H1 (cell line): Measurements from ENCODE around the gene WDR27. TPM values are rescaled to one million over a fixed set of nuclear protein-coding genes. Genes with fewer than 3 reads are reported as not detected.

Source experiments
- BCL11A ChIP-seq, 2 experiments: IDR thresholded peaks; one replicate each; pipeline ENCODE4 v1.6.1; 2011; ENCODE audit warnings: low read depth in 2 of 2, low read length in 2 of 2, mild to moderate bottlenecking in 2 of 2
- CBX8 ChIP-seq: fragments of 300-800, 300-1000 bp; sonication (generic); IDR thresholded peaks from 2 replicates; pipeline ENCODE4 v1.7.1; 2016; ENCODE audit warnings: low read depth, low read length, borderline replicate concordance
- HDAC2 ChIP-seq, 2 experiments: fragments of 300-600 bp in 1 of 2; sonication (generic) in 1 of 2; IDR thresholded peaks; 2 replicates each; pipeline ENCODE4 v1.6.1; 2011 to 2012; ENCODE audit warnings: low read depth in 2 of 2, low read length in 2 of 2, mild to moderate bottlenecking in 2 of 2, moderate library complexity in 2 of 2, borderline replicate concordance in 1 of 2, inconsistent platforms in 1 of 2
- polyA plus RNA-seq, 7 experiments: library from polyadenylated mRNA; depleted of rRNA in 3 of 7; stranded (reverse) in 5 of 7; unstranded in 2 of 7; fragments of >200 nt in 5 of 7; fragments of 200-250 nt in 2 of 7; gene quantifications; 1 replicate in 5 of 7; 2 replicates in 1 of 7; 4 replicates in 1 of 7; pipeline versions ENCODE4 v1.2.1 to v1.2.3, GENCODE V29; 2011 to 2013; ENCODE audit warnings: missing spikeins in 2 of 7, mixed read lengths in 2 of 7
- total RNA-seq: library from RNA; stranded (reverse); fragmentation: NEBNext Ultra II Directional; extraction: Animal tissue kit (Norgen Biotek cat#: 25700); gene quantifications from 2 replicates; pipeline ENCODE4 v1.2.1, GENCODE V29; 2021

WDR27 gene
- total and polyA plus RNA-seq, 2 of the 8 experiments (the other 6 are each of a cell fraction or from before 2014, with no cell fraction given) = 53.6 to 68.6 TPM

DNA sequence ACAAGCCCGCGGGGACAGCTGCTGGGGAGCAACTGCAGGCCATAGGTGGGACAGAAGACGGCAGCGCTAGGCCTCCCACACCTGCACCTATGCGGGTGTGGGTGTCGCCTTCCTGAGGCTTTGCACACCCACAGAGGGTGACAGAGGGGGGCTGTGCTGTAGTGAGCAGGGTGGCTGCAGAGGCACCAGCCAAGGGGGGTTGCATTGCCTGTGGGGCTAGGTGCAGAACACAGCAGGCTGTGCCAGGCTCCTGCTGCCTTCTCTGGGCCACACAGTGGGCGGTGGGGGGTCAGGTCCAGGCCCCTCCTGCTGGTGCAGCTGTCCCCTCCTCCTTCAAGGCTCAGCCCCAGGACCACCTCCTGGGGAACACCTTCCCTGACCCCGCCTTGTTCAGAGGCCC is 75.7 kb downstream of the WDR27 start (continued):
- no peak for TF ChIP-seq CBX8
- TF ChIP-seq HDAC2 (IDR thresholded peaks at IDR 0.05; ENCODE audit: borderline replicate concordance in 1 of 2, low read depth in 2 of 2, low read length in 2 of 2) = no peak
- no peak for TF ChIP-seq BCL11A (IDR thresholded peaks at IDR 0.05; ENCODE audit: low read depth in 2 of 2, low read length in 2 of 2)
